ENCODE data around the gene NOTUM. TPM values are rescaled to one million over a fixed set of nuclear protein-coding genes. Genes with fewer than 3 reads are reported as not detected.

Gene NOTUM
- total and polyA plus RNA-seq, 9 donors, result 2.8 to 7.6 (median 3.4) TPM

DNA sequence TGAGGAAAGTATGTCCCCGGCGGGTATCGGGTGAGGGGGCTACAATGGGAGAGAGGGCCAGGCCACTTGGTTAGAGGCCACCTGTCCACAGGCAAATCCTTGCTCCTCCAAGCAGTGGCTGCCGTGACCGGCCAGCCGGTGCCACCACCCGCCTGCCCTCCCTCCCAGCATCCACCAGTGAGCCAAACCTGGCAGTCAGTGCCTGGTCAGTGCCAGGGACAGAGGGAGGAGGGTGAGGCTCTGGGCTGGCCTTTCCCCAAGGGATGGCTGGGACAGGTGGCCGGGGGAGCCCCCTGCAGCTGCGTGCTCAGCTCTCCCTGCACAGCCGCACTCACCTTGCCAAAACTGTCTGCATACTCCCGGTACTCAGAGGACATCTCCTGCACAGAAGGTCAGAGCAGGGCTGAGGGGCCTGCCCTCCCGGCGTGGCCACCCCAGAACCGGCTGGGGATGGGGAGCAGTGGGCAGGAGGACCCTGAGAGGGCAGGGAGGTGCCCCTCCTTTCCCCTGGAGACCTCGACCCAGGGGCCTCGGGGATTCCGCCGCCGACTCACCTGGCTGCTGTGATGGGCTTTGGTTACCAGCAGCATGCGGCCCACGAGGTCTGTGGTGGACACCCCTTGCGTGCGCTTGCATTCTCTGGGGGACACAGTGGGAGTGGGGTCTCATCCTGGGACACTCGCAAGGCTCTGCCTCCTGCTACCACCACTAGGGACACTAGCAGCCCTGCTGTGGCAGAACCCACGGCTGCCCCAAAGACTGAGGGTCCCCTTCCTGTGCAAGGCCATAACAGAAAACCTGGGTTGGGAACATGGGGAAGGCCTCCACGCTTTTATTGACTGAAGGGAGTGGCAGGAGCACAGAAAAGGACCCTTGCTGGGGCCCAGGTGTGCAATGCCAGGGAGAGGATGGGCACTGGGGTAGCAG lies 53.5 kb downstream of the NOTUM start:
- no peak overlapping the region for H3K4me3 ChIP-seq (ENCODE audit: low read length)
- peaks cover 50% of the 10 kb centered on the region for H3K36me3 ChIP-seq (ENCODE audit: control insufficient read depth, insufficient read depth, low read length)
- no peak for DNase-seq
- H3K9me3 ChIP-seq (replicated peaks; ENCODE audit: control insufficient read depth, low read depth, low read length), result no peaks in the 10 kb centered on the region
- 91% methylated on average over 19 of the region's 26 CpGs for WGBS (ENCODE audit: insufficient coverage)
- peaks cover 17% of the 10 kb centered on the region for H3K4me1 ChIP-seq (ENCODE audit: control insufficient read depth, insufficient read depth, low read length)
- H3K27me3 ChIP-seq (ENCODE audit: control insufficient read depth, insufficient read depth, low read length), result peaks cover 7% of the 10 kb centered on the region
- no peak overlapping the region for H3K27ac ChIP-seq (ENCODE audit: low read length)

DNA sequence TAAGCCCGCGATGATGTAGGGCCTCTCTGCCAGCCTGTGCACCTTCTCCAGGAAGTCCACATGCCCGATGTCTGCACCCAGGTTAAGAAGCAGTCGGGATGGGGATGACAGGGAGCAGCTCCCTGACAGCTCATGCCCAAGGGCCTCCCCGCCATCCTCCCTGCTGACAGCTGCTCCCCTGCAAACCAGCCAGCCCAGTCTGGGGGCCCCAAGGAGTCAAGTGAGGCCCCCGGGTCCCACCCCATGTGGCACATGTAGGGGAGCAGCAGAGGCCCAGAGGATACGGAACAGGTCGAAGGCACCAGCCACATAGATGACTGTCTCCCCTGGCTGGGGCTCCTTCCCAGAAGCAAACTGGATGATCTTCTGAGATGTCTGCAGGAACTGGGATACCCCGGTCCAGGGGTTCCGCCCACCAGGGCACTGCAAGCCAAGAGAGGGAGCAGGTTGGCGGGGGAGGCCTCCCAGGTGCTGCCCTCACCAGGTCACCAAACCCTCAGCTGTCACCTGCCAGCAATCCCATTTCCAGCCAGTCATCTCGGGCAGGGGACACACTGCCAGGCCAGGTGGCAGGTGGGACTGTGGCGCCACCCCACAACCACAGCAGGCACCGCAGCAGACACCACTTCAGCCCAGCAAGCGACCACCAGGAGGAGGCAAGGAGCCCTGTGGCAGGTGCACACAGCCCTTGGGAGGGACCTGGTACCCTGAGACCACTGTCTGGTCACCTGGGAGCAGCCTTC lies 54.3 kb downstream of the NOTUM start:
- Histone ChIP-seq H3K4me1 (ENCODE audit: control insufficient read depth, insufficient read depth, low read length) (peaks cover 19% of the 10 kb centered on the region), H3K4me3 (ENCODE audit: low read length) (no peak overlapping the region), H3K27me3 (ENCODE audit: control insufficient read depth, insufficient read depth, low read length) (peaks cover 11% of the 10 kb centered on the region), H3K27ac (ENCODE audit: low read length) (no peak overlapping the region), H3K9me3 (replicated peaks; ENCODE audit: control insufficient read depth, low read depth, low read length) (no peaks in the 10 kb centered on the region), H3K36me3 (ENCODE audit: control insufficient read depth, insufficient read depth, low read length) (peaks cover 44% of the 10 kb centered on the region)
- 89% methylated on average over 7 of the region's 15 CpGs for WGBS (ENCODE audit: insufficient coverage)
- DNase-seq, result no peak

DNA sequence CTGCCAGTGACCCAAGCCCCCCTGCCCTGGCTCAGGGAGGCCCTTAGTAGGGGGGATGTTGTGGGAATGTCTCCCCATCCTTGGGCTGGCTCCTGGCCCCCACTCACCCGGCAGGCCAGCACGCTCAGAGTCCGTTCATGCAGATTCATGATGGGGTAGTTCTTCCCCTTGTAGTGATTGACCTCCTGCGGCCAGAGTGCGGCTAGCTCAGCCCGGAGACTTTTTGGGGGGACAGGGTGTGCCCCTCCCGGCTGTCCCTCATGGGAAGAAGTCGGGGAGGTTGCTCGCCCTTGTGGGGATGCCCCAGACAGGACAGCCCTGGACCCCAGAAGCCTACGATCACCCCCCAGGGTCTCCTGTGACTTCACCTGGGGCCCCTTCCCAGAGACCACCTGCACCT lies 55.0 kb downstream of the NOTUM start:
- Histone ChIP-seq H3K27ac (ENCODE audit: low read length) (no peak overlapping the region), H3K36me3 (ENCODE audit: control insufficient read depth, insufficient read depth, low read length) (peaks cover 44% of the 10 kb centered on the region), H3K4me3 (ENCODE audit: low read length) (no peak overlapping the region), H3K9me3 (replicated peaks; ENCODE audit: control insufficient read depth, low read depth, low read length) (no peaks in the 10 kb centered on the region), H3K4me1 (ENCODE audit: control insufficient read depth, insufficient read depth, low read length) (peaks cover 21% of the 10 kb centered on the region), H3K27me3 (ENCODE audit: control insufficient read depth, insufficient read depth, low read length) (peaks cover 16% of the 10 kb centered on the region)
- no peak for DNase-seq
- 91% methylated on average over 8 of the region's 10 CpGs for WGBS (ENCODE audit: insufficient coverage)

DNA sequence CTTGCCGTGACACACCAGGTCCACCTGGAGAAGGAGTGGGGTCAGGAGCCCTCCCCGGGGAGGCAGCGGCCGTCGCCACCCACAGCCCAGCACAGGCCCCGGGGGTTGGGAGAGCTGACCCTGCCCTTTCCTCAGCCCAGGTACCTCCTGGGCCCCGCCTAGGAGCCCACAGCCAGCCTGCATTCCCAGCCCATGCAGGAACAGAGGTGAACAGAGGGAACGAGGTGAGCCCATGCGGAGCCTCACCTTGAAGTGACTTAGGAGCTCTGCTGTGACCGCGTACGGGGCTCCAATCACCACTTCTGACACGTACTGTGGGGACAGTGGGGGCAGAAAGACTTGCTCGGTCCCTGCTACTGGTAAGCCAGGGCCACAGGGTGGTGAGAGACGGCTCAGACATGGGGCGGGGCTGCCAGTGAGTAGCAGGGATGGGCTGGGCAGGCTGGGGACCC lies 55.5 kb downstream of the NOTUM start:
- peaks cover 49% of the 10 kb centered on the region for H3K36me3 ChIP-seq (ENCODE audit: control insufficient read depth, insufficient read depth, low read length)
- DNase-seq, result no peak
- no peak overlapping the region for H3K4me3 ChIP-seq (ENCODE audit: low read length)
- 85% methylated on average over 14 of the region's 16 CpGs for WGBS (ENCODE audit: insufficient coverage)
- no peak overlapping the region for H3K27ac ChIP-seq (ENCODE audit: low read length)
- H3K4me1 ChIP-seq (ENCODE audit: control insufficient read depth, insufficient read depth, low read length), result peaks cover 17% of the 10 kb centered on the region
- H3K27me3 ChIP-seq (ENCODE audit: control insufficient read depth, insufficient read depth, low read length), result peaks cover 16% of the 10 kb centered on the region
- no peaks in the 10 kb centered on the region for H3K9me3 ChIP-seq (replicated peaks; ENCODE audit: control insufficient read depth, low read depth, low read length)

DNA sequence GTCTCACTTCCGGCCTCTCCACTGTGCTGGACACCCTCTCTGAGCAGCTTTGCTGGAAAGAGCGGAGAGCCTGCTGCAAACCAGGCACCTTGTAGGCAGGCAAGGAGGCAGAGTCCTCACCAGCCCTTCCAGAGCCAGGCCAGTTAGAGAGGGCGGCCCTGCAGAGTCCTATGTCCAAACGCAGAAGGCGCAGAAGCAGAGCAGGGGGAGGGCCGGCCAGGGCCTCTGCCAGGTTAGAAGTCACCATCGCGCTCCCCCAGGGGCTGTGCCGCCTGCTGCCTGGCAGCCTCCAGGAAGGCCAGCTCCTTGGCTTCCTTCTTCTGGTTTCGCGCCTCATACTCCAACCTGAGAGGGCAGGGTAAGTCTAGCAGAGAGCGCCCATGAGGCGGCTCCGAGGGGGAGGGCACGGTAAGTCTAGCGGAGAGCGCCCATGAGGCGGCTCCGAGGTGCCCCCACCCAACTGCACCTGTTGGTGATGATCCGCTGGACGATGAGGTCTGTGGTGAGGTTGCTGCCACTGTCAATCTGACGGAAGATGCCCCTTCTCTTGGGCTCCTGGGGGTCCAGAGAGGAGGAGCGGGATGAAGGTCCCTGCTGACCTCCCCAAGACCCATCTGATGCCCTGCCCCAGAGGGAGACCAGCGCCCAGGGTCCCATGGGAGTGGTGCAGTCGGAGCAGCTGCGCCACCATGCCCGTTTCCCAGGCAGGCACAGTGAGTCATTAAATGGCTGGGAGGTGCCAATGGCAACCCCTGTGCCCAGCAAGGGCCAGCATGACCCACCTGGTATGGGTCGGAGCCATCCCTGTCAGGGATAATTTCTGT lies 56.2 kb downstream of the NOTUM start:
- Histone ChIP-seq H3K27me3 (ENCODE audit: control insufficient read depth, insufficient read depth, low read length) (peaks cover 16% of the 10 kb centered on the region), H3K4me1 (ENCODE audit: control insufficient read depth, insufficient read depth, low read length) (peaks cover 11% of the 10 kb centered on the region), H3K4me3 (ENCODE audit: low read length) (no peak overlapping the region), H3K27ac (ENCODE audit: low read length) (no peak overlapping the region), H3K9me3 (replicated peaks; ENCODE audit: control insufficient read depth, low read depth, low read length) (no peaks in the 10 kb centered on the region), H3K36me3 (ENCODE audit: control insufficient read depth, insufficient read depth, low read length) (peaks cover 55% of the 10 kb centered on the region)
- no peak for DNase-seq
- 86% methylated on average over 20 of the region's 28 CpGs for WGBS (ENCODE audit: insufficient coverage)

DNA sequence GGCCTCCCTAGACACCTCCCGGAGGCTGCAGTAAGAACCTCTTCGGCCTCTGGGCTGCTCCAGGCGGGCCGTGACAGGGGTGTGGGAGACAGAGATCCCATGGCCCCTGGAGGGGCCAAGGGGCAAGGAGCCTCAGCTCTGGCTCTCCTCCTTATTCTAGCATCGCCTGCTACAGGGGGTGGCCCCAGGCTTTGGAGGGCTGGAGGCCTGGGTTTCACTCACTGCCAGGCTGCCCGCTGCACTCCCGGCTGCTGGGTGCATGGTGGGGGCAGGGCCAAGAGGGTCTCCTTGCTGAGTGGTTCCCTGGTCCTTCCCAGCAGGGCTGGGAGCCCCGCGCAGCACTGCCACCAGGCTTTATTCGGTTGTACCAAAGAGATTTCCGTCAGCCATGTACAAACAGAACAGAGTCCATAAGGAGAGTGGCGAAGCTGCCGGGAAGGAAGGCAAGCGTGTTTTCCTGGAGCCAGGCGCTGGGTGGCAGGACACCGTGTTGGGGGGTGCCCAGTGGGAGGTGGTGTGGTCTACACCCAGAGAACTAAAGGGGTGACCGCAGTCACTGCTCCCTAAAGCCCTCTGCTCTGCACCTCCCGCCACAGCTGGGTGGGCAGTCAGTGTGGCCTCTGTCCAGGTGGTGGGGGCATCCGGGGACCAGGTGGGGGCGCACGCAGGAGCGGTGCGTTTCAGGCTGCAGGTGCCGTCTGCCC lies 56.9 kb downstream of the NOTUM start:
- H3K4me1 ChIP-seq (ENCODE audit: control insufficient read depth, insufficient read depth, low read length), result peaks cover 11% of the 10 kb centered on the region
- no peak overlapping the region for H3K4me3 ChIP-seq (ENCODE audit: low read length)
- peaks cover 60% of the 10 kb centered on the region for H3K36me3 ChIP-seq (ENCODE audit: control insufficient read depth, insufficient read depth, low read length)
- H3K27ac ChIP-seq (ENCODE audit: low read length), result no peak overlapping the region
- WGBS (ENCODE audit: insufficient coverage), result 89% methylated on average over 18 of the region's 24 CpGs
- H3K9me3 ChIP-seq (replicated peaks; ENCODE audit: control insufficient read depth, low read depth, low read length), result no peaks in the 10 kb centered on the region
- DNase-seq, result no peak
- peaks cover 16% of the 10 kb centered on the region for H3K27me3 ChIP-seq (ENCODE audit: control insufficient read depth, insufficient read depth, low read length)

DNA sequence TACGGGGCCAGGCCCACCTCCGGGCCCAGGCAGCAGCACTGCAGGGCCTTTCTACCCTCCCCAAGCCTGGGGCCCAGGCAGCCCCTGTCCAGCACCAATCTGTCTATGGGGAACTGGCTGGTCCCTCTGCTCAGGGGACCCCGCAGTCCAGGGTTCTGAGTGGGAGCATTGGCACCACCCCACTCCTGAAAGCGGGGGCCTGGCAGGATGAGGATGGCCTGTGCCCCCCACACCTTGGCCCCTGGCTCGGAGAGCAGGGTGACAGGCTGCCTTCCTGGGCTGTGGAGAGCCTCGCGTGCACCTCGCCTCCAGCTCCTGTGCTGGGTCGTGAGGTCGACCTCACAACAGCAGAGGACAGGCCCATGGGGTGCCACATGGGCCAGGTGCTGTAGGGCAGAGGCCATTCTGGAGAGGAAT lies 57.6 kb downstream of the NOTUM start:
- Histone ChIP-seq H3K27me3 (ENCODE audit: control insufficient read depth, insufficient read depth, low read length) (peaks cover 16% of the 10 kb centered on the region), H3K9me3 (replicated peaks; ENCODE audit: control insufficient read depth, low read depth, low read length) (no peaks in the 10 kb centered on the region), H3K4me1 (ENCODE audit: control insufficient read depth, insufficient read depth, low read length) (peaks cover 11% of the 10 kb centered on the region), H3K27ac (ENCODE audit: low read length) (no peak overlapping the region), H3K36me3 (ENCODE audit: control insufficient read depth, insufficient read depth, low read length) (peaks cover 65% of the 10 kb centered on the region), H3K4me3 (ENCODE audit: low read length) (no peak overlapping the region)
- DNase-seq, result no peak
- WGBS (ENCODE audit: insufficient coverage), result 94% methylated on average over 5 of the region's 10 CpGs

DNA sequence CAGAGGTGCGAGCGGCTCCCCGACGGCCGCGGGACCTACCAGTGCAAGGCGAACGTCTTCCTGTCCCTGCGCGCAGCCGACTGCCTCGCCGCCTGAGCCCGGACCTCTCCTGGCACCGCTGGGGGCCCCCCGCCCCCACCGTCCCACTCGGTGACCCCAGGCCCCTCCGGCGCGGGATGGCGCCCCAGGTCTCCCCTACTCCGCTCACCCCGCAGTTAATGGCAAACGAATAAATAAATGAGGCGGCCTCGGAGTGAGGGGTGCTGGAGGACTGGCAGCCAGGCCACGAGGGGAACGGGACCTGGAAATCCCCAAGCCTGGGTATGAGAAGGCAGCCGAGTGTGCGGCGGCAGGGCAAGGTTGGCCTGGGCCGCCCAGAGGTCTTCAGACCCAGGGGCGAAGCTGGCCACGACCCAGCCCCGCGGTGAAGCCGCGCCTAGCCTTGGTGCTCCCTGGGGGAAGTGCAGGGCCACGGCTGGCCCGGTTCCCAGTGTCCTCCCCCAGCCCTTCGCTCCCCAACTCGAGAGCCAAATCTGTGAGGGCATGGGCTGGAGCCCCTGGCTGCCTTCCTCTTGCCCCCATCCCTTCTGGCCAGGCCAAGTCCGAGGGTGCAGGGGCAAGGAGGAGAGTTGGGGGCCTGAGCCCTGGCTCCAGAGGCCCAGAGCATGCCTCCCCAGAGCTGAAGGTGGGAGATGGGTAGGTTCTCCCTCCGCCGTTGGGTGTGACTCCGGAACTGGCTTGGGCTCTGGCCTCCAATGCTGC lies 58.2 kb downstream of the NOTUM start:
- Histone ChIP-seq H3K36me3 (ENCODE audit: control insufficient read depth, insufficient read depth, low read length) (peaks cover 65% of the 10 kb centered on the region), H3K27me3 (ENCODE audit: control insufficient read depth, insufficient read depth, low read length) (peaks cover 16% of the 10 kb centered on the region), H3K4me1 (ENCODE audit: control insufficient read depth, insufficient read depth, low read length) (peaks cover 11% of the 10 kb centered on the region), H3K27ac (ENCODE audit: low read length) (no peak overlapping the region), H3K4me3 (ENCODE audit: low read length) (no peak overlapping the region), H3K9me3 (replicated peaks; ENCODE audit: control insufficient read depth, low read depth, low read length) (no peaks in the 10 kb centered on the region)
- no peak for DNase-seq
- 24% methylated on average over 36 of the region's 47 CpGs for WGBS (ENCODE audit: insufficient coverage)

Measured in muscle of leg (tissue), 11 donors.